ENCODE data around the gene FGFBP2. TPM values are rescaled to one million over a fixed set of nuclear protein-coding genes. Genes with fewer than 3 reads are reported as not detected.
A peak's percentile ranks its signal among the peaks of the same experiment; 100 is the strongest.

The FGFBP2 gene
- total RNA-seq, 1 donor from 2014 or later: not detected

DNA sequence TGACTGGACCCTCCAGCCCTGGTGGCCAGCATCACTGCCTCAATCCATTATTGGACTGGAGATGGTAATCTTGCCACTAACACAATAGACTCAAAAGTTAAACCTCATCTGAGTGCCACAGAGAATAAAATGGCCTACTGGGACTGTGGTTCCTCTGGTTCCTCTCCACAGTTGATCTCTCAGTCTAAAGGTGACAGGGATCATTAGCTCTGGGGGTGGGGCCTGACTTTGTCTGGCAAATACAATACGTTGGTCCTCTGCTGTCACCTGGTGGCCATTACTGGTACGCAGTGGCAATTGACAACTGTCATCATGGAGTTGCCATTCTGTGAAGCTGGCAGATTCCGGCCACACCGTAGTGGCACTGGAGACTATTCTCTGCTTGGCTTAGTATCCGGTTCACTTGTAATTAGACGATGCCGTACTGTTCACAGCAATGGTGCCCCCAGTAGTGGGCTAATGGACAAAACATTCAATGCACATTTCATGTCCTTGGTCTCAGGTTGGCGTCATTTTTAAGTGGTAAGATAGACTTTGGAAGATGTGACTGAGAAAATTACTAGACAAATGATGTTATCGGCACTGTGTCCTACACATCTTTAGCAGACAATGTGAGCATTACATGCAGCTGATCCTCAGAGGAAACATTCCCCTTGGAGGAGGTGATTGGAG, 6.7 kb downstream of the FGFBP2 start:
- no peaks in the 10 kb centered on the region for H3K27me3 Mint-ChIP-seq
- peaks cover 17% of the 10 kb centered on the region for H3K9me3 Mint-ChIP-seq
- no peak for DNase-seq (ENCODE audit: extremely low spot score, unreplicated experiment)
- TF ChIP-seq, protein P1, sequence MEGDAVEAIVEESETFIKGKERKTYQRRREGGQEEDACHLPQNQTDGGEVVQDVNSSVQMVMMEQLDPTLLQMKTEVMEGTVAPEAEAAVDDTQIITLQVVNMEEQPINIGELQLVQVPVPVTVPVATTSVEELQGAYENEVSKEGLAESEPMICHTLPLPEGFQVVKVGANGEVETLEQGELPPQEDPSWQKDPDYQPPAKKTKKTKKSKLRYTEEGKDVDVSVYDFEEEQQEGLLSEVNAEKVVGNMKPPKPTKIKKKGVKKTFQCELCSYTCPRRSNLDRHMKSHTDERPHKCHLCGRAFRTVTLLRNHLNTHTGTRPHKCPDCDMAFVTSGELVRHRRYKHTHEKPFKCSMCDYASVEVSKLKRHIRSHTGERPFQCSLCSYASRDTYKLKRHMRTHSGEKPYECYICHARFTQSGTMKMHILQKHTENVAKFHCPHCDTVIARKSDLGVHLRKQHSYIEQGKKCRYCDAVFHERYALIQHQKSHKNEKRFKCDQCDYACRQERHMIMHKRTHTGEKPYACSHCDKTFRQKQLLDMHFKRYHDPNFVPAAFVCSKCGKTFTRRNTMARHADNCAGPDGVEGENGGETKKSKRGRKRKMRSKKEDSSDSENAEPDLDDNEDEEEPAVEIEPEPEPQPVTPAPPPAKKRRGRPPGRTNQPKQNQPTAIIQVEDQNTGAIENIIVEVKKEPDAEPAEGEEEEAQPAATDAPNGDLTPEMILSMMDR (conservative IDR thresholded peaks at IDR 0.05): peak; percentile 82
- no peaks in the 10 kb centered on the region for H3K4me1 Mint-ChIP-seq (ENCODE audit: unreplicated experiment)
- peak overlapping the region; percentile 61 for H3K27ac Mint-ChIP-seq
- no peak overlapping the region for H3K4me3 Mint-ChIP-seq
- no peaks in the 10 kb centered on the region for H3K36me3 Mint-ChIP-seq

- Mint-ChIP-seq H3K4me1 (ENCODE audit: unreplicated experiment) (no peaks in the 10 kb centered on the region), H3K4me3 (no peak overlapping the region), H3K27ac (no peak overlapping the region)
Observed at GRCh38 chr4:15955670-15956069, 7.3 kb downstream of the FGFBP2 start.

DNA sequence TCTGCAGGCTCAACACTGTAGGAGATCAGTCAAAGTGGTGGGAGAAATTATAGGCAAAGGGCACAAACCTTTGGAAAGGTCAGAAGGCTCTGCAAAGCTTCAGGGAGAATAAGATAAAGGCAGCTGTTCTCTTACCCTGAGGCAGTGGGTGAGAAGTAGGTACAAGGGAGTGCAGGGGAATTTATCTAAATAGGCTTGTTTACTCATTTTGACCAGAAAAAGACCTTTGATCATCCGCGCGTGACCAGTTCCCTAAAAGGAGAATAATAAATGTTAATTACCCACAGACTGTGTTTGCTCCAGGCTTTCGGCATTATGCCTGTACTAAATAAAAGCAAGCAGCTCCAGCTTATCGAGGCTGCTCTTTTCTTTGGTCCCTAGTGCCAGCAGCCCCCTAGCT, 9.3 kb downstream of the FGFBP2 start:
- no peaks in the 10 kb centered on the region for H3K36me3 Mint-ChIP-seq
- H3K4me1 Mint-ChIP-seq (ENCODE audit: unreplicated experiment): no peaks in the 10 kb centered on the region
- TF ChIP-seq, protein P1 (conservative IDR thresholded peaks at IDR 0.05): no peak
- no peak for DNase-seq (ENCODE audit: extremely low spot score, unreplicated experiment)
- no peak overlapping the region for H3K4me3 Mint-ChIP-seq
- H3K27me3 Mint-ChIP-seq: no peaks in the 10 kb centered on the region
- H3K9me3 Mint-ChIP-seq: peaks cover 17% of the 10 kb centered on the region
- no peak overlapping the region for H3K27ac Mint-ChIP-seq

More at GRCh38 chr4:15955670-15956069, 7.3 kb downstream of the FGFBP2 start:
- DNase-seq (ENCODE audit: extremely low spot score, unreplicated experiment): no peak
- no peaks in the 10 kb centered on the region for H3K27me3 Mint-ChIP-seq
- peaks cover 17% of the 10 kb centered on the region for H3K9me3 Mint-ChIP-seq
- TF ChIP-seq, protein P1 (conservative IDR thresholded peaks at IDR 0.05): no peak
- H3K36me3 Mint-ChIP-seq: no peaks in the 10 kb centered on the region

DNA sequence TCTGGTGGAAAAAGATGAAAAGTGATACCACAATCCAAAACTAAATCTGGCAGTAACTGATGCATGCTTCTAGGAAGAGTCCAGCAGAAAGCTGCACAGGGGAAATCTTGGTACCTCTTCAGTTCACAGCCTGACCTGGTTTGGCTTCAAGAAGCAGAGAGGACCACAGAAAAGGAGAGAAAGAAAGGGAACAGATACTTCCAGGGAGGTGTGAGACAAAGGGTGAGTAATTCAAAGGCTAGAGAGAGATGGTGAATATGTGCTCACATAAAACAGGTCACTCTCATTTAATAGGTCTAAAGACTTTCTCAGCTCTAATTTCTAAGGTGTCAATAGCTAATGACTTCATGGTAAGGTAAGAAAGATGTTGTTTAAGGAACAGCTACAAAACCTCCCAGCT, 11.2 kb downstream of the FGFBP2 start:
- Mint-ChIP-seq H3K4me3 (no peak overlapping the region), H3K27me3 (no peaks in the 10 kb centered on the region), H3K27ac (no peak overlapping the region), H3K9me3 (peaks cover 17% of the 10 kb centered on the region), H3K36me3 (no peaks in the 10 kb centered on the region), H3K4me1 (ENCODE audit: unreplicated experiment) (no peaks in the 10 kb centered on the region)
- no peak for DNase-seq (ENCODE audit: extremely low spot score, unreplicated experiment)
- TF ChIP-seq, protein P1 (conservative IDR thresholded peaks at IDR 0.05): no peak

- H3K27me3 Mint-ChIP-seq: no peaks in the 10 kb centered on the region
- TF ChIP-seq, protein P1 (conservative IDR thresholded peaks at IDR 0.05): no peak
- no peak overlapping the region for H3K4me3 Mint-ChIP-seq
- H3K4me1 Mint-ChIP-seq (ENCODE audit: unreplicated experiment): no peaks in the 10 kb centered on the region
- H3K9me3 Mint-ChIP-seq: no peaks in the 10 kb centered on the region
- H3K27ac Mint-ChIP-seq: no peak overlapping the region
- no peak for DNase-seq (ENCODE audit: extremely low spot score, unreplicated experiment)
- no peaks in the 10 kb centered on the region for H3K36me3 Mint-ChIP-seq
Observed at GRCh38 chr4:15948826-15949225, 14.1 kb downstream of the FGFBP2 start.
